GM12875 (cell line): ENCODE measurements around the gene BIRC7.

Experiments
- H3K4me3 ChIP-seq: one replicate; pipeline ENCODE4 v1.5.1; 2011; ENCODE audit warnings: low read depth, low read length, control low read depth
- TF ChIP-seq, protein P1 (sequence below): IDR thresholded peaks from 2 replicates; pipeline ENCODE4 v1.5.1; 2011; ENCODE audit warnings: low read depth, mild to moderate bottlenecking, control low read depth, inconsistent platforms, low read length, moderate library complexity, borderline replicate concordance; ENCODE audit not compliant: insufficient read depth

The BIRC7 gene

DNA sequence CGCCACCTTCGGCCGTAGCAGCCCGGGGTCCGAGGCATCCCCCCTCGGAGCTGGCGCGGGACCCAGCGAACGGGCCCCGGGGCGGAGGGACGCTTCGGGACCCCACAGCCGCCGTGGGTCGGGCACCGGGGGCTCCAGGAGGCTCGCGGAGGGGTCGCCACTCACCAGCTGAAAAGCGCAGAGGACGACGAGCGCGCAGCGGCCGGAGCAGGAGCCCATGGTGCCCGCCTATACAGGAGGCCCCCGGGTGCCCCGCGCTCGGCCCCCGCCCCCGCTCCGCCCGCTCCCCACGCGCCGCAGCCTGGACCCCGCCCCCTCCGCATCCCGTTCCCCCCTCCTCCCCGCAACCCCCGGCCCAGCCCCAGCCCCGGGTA, 18.5 kb downstream of the BIRC7 start, which contains the start of gene NKAIN4:
TSS of gene NKAIN4 (minus strand) at position 232 of the 374 bp plus-strand sequence. CDS start at position 219, 13 bp downstream.
- TF ChIP-seq, protein P1, sequence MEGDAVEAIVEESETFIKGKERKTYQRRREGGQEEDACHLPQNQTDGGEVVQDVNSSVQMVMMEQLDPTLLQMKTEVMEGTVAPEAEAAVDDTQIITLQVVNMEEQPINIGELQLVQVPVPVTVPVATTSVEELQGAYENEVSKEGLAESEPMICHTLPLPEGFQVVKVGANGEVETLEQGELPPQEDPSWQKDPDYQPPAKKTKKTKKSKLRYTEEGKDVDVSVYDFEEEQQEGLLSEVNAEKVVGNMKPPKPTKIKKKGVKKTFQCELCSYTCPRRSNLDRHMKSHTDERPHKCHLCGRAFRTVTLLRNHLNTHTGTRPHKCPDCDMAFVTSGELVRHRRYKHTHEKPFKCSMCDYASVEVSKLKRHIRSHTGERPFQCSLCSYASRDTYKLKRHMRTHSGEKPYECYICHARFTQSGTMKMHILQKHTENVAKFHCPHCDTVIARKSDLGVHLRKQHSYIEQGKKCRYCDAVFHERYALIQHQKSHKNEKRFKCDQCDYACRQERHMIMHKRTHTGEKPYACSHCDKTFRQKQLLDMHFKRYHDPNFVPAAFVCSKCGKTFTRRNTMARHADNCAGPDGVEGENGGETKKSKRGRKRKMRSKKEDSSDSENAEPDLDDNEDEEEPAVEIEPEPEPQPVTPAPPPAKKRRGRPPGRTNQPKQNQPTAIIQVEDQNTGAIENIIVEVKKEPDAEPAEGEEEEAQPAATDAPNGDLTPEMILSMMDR = no peak
- H3K4me3 ChIP-seq = no peak within 1 kb of the TSS

GRCh38 chr20:63254606-63255384, 19.1 kb downstream of the BIRC7 start:
- TF ChIP-seq, protein P1 = no peak
- H3K4me3 ChIP-seq = no peak overlapping the region

DNA sequence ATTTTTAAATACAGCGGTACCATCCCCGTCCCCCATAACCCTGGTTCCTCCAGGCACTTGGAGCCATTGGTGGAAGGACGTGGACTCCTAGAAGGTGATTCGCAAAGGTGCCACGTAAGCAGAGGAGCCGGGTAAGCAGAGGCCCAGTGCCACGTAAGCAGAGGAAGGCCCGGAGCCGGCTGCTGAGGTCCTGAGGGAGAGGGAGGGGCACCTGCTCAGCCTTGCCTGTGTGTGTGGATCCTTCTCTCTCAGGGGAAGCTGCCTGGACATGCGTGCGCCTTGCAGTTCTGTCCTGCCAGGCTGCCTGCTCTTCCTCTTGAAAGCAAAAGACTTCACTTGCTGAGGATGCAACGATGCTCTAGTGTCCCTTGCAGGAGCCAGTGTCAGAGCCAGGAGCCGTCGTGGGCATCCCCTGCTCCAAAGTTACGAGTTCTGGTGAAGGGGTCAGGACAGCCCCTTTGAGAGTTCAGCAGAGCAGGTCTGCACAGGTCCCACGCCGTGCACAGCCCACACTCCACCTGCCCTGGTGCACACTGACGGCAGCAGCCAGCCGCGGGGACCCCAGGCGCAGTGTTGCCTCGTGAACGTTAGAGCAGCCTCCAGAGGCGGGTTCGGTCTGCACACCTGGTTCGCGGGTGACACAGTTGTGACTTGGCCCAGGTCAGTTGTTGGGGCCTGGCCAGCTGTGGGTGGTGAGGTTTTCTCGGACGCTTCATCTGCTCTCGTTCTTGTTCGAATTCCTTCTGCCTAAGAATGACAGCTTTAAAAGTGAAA, 20.4 kb downstream of the BIRC7 start:
- TF ChIP-seq, protein P1 = no peak
- no peak overlapping the region for H3K4me3 ChIP-seq

DNA sequence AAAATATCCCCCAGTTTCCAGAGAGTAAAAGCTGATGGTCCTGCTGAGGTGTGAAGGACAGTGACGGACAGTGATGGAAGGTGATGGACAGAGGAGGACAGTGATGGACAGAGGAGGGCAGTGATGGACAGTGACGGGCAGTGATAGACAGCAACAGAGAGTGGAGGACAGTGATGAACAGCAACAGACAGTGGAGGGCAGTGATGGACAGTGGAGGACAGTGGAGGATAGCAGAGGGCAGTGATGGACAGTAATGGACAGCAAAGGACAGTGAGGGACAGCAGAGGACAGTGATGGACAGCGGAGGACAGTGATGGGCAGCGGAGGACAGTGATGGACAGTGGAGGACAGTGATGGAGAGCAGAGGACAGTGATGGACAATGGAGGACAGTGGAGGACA, 21.2 kb downstream of the BIRC7 start:
- no peak overlapping the region for H3K4me3 ChIP-seq
- TF ChIP-seq, protein P1 = no peak

- TF ChIP-seq, protein P1 = no peak
- H3K4me3 ChIP-seq = no peak overlapping the region
These were observed 21.9 kb downstream of the BIRC7 start for GRCh38 chr20:63257629-63258028.

DNA sequence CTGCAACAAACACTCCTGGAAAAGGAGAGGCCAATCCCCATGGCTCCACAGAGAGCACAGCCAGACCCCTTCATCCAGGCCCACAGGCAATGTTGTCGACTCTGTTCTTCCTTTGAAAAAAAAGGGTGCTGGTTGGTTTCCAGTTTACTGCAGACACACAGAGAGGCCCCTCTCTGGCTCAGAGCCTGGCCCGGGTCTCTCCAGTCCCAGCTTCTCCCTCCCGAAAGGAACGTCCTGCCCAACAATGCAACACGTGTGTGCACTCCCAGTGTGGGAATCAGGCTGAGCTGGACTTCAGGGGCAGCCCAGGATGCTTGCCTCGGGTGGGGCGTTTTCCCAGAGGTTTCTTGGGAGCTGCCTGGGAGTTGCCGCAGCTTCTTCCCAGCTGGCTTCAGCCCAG, 23.1 kb downstream of the BIRC7 start:
- no peak overlapping the region for H3K4me3 ChIP-seq
- TF ChIP-seq, protein P1 = no peak

GRCh38 chr20:63259734-63260460, 24.2 kb downstream of the BIRC7 start:
- TF ChIP-seq, protein P1 = no peak
- no peak overlapping the region for H3K4me3 ChIP-seq
